ENCODE measurements around the gene CLPTM1. TPM values are rescaled to one million over a fixed set of nuclear protein-coding genes. Genes with fewer than 3 reads are reported as not detected.

Gene CLPTM1
- polyA plus RNA-seq, 1 donor (not counting 4 experiments of a cell fraction or from before 2014, with no cell fraction given), result 44.6 TPM

GRCh38 chr19:44907613-44908012 lies 47.6 kb upstream of the CLPTM1 start:
- no peak for FAIRE-seq
- dilution Hi-C loops (cut with MboI; ENCODE audit: extremely low pct_ligation_motif_present, low sequenced_read_pairs), result no loop called here

DNA sequence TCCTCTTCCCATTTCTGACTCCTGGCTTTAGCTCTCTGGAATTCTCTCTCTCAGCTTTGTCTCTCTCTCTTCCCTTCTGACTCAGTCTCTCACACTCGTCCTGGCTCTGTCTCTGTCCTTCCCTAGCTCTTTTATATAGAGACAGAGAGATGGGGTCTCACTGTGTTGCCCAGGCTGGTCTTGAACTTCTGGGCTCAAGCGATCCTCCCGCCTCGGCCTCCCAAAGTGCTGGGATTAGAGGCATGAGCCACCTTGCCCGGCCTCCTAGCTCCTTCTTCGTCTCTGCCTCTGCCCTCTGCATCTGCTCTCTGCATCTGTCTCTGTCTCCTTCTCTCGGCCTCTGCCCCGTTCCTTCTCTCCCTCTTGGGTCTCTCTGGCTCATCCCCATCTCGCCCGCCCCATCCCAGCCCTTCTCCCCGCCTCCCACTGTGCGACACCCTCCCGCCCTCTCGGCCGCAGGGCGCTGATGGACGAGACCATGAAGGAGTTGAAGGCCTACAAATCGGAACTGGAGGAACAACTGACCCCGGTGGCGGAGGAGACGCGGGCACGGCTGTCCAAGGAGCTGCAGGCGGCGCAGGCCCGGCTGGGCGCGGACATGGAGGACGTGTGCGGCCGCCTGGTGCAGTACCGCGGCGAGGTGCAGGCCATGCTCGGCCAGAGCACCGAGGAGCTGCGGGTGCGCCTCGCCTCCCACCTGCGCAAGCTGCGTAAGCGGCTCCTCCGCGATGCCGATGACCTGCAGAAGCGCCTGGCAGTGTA lies 46.9 kb upstream of the CLPTM1 start:
- Histone ChIP-seq H3K4me1 (ENCODE audit: control insufficient read depth, extremely low read depth, insufficient read depth, low read length) (peaks cover 11% of the 10 kb centered on the region), H3K36me3 (ENCODE audit: control insufficient read depth in 2 of 2, extremely low read depth in 1 of 2, insufficient read depth in 2 of 2, low read length in 2 of 2) (peaks cover 4% of the 10 kb centered on the region in 2 experiments), H3K4me2 (ENCODE audit: control insufficient read depth, extremely low read depth, insufficient read depth, low read depth, low read length) (no peak overlapping the region), H3K79me2 (ENCODE audit: control insufficient read depth, insufficient read depth, low read length) (no peaks in the 10 kb centered on the region), H3K27ac (ENCODE audit: control insufficient read depth, insufficient read depth, low read length) (no peak overlapping the region), H3K27me3 (ENCODE audit: control insufficient read depth, extremely low read depth, insufficient read depth, low read length) (peaks cover 9% of the 10 kb centered on the region), H3K9ac (ENCODE audit: control insufficient read depth, extremely low read depth, insufficient read depth, low read length) (no peak overlapping the region), H3K9me3 (ENCODE audit: control insufficient read depth, low read depth, low read length) (no peaks in the 10 kb centered on the region), H2AFZ (ENCODE audit: control insufficient read depth, low read length) (no peak overlapping the region), H3K9me1 (ENCODE audit: control insufficient read depth, extremely low read depth, insufficient read depth, low read length) (no peaks in the 10 kb centered on the region), H4K20me1 (ENCODE audit: control insufficient read depth, extremely low read depth, insufficient read depth, low read length) (peaks cover 3% of the 10 kb centered on the region), H3K4me3 (ENCODE audit: control insufficient read depth in 2 of 3, extremely low read depth in 1 of 3, insufficient read depth in 2 of 3, low read depth in 1 of 3, low read length in 3 of 3) (no peak overlapping the region)
- DNase-seq (ENCODE audit: low read depth, low spot score), result no peak
- FAIRE-seq, result no peak
- dilution Hi-C loops (cut with MboI; ENCODE audit: extremely low pct_ligation_motif_present, low sequenced_read_pairs), result no loop called here
- TF ChIP-seq EZH2 (IDR thresholded peaks at IDR 0.05; ENCODE audit: low read length) (no peak), CTCF (optimal IDR thresholded peaks at IDR 0.05 in 1 of 3, IDR thresholded peaks at IDR 0.05 in 1 of 3, conservative IDR thresholded peaks at IDR 0.05 in 1 of 3; ENCODE audit: extremely low read depth in 1 of 3, insufficient read depth in 2 of 3, low read length in 3 of 3) (no peak)

More at GRCh38 chr19:44907613-44908012, 47.6 kb upstream of the CLPTM1 start:
- Histone ChIP-seq H4K20me1 (ENCODE audit: control insufficient read depth, extremely low read depth, insufficient read depth, low read length) (peaks cover 3% of the 10 kb centered on the region), H3K4me1 (ENCODE audit: control insufficient read depth, extremely low read depth, insufficient read depth, low read length) (peaks cover 11% of the 10 kb centered on the region), H3K79me2 (ENCODE audit: control insufficient read depth, insufficient read depth, low read length) (no peaks in the 10 kb centered on the region), H3K27me3 (ENCODE audit: control insufficient read depth, extremely low read depth, insufficient read depth, low read length) (peaks cover 9% of the 10 kb centered on the region), H3K9ac (ENCODE audit: control insufficient read depth, extremely low read depth, insufficient read depth, low read length) (no peak overlapping the region), H3K9me3 (ENCODE audit: control insufficient read depth, low read depth, low read length) (no peaks in the 10 kb centered on the region), H3K4me2 (ENCODE audit: control insufficient read depth, extremely low read depth, insufficient read depth, low read depth, low read length) (no peak overlapping the region), H3K9me1 (ENCODE audit: control insufficient read depth, extremely low read depth, insufficient read depth, low read length) (no peaks in the 10 kb centered on the region), H3K4me3 (ENCODE audit: control insufficient read depth in 2 of 3, extremely low read depth in 1 of 3, insufficient read depth in 2 of 3, low read depth in 1 of 3, low read length in 3 of 3) (no peak overlapping the region), H3K36me3 (ENCODE audit: control insufficient read depth in 2 of 2, extremely low read depth in 1 of 2, insufficient read depth in 2 of 2, low read length in 2 of 2) (peaks cover 5 to 8% of the 10 kb centered on the region in 2 experiments), H3K27ac (ENCODE audit: control insufficient read depth, insufficient read depth, low read length) (no peak overlapping the region), H2AFZ (ENCODE audit: control insufficient read depth, low read length) (no peak overlapping the region)
- DNase-seq (ENCODE audit: low read depth, low spot score), result no peak
- no peak for TF ChIP-seq EZH2 (IDR thresholded peaks at IDR 0.05; ENCODE audit: low read length)
- TF ChIP-seq CTCF (optimal IDR thresholded peaks at IDR 0.05 in 1 of 3, IDR thresholded peaks at IDR 0.05 in 1 of 3, conservative IDR thresholded peaks at IDR 0.05 in 1 of 3; ENCODE audit: extremely low read depth in 1 of 3, insufficient read depth in 2 of 3, low read length in 3 of 3), result no peak

All from keratinocyte (primary cell).